GM10248 (cell line): ENCODE results near the gene FCN3.
A peak's percentile ranks its signal among the peaks of the same experiment; 100 is the strongest.

Experiments
- CTCF ChIA-PET: fragments of 300-600 bp; sonication (Branson Sonifier 250); formaldehyde crosslinking; extraction: SDS; loops from one replicate; lab custom pipeline; 2021; ENCODE audit warnings: antibody characterized with exemption; lab: Yijun Ruan, JAX
- POLR2A ChIA-PET: fragments of 350-650 bp; sonication (Branson Sonifier 250); formaldehyde crosslinking; extraction: SDS; loops from one replicate; lab custom pipeline; 2020; ENCODE audit warnings: antibody characterized with exemption; lab: Yijun Ruan, JAX
- DNase-seq: peaks from one replicate; pipeline ENCODE4 v3.0.0; 2012; ENCODE audit errors: extremely low spot score
- CTCF ChIP-seq: IDR thresholded peaks from 2 replicates; pipeline ENCODE4 v1.5.1; 2012; ENCODE audit warnings: mild to moderate bottlenecking, low read depth; ENCODE audit errors: extremely low read depth, missing control alignments, control extremely low read depth

Gene FCN3

GRCh38 chr1:27353629-27354028 is 21.0 kb downstream of the FCN3 start:
- no peak for TF ChIP-seq CTCF
- POLR2A ChIA-PET, result no interaction called here
- no peak for DNase-seq
- CTCF ChIA-PET, result interaction anchor here (0.7 to 9.1 kb wide), 9 partner anchors 10 to 56 kb away, joined by 3 to 112 read pairs (median 6); partner anchors contain the start of genes GPR3, MAP3K6 and SYTL1

- CTCF ChIA-PET, result interaction anchor here (0.7 to 9.1 kb wide), 10 partner anchors 10 to 69 kb away, joined by 3 to 112 read pairs (median 4); partner anchors contain the start of genes GPR3, MAP3K6 and SYTL1
- POLR2A ChIA-PET, result no interaction called here
- DNase-seq, result no peak
- no peak for TF ChIP-seq CTCF
Observed at GRCh38 chr1:27353166-27353565, 21.5 kb downstream of the FCN3 start.

- ChIA-PET CTCF (interaction anchor here (1.4 kb wide), 2 partner anchors 12 to 18 kb away, joined by 4 read pairs; no protein-coding TSS in a partner anchor), POLR2A (no interaction called here)
- no peak for DNase-seq
- TF ChIP-seq CTCF, result no peak
Observed at GRCh38 chr1:27351541-27352107, 23.0 kb downstream of the FCN3 start.

- ChIA-PET CTCF (interaction anchor here (0.6 to 1.4 kb wide), 4 partner anchors 11 to 23 kb away, joined by 3 to 4 read pairs (median 4); no protein-coding TSS in a partner anchor), POLR2A (no interaction called here)
- no peak for DNase-seq
- no peak for TF ChIP-seq CTCF
Observed at GRCh38 chr1:27350663-27351540, 23.7 kb downstream of the FCN3 start.

GRCh38 chr1:27349784-27350662 is 24.6 kb downstream of the FCN3 start:
- POLR2A ChIA-PET, result no interaction called here
- no peak for TF ChIP-seq CTCF
- DNase-seq, result peak; percentile 55
- CTCF ChIA-PET, result interaction anchor here (0.6 to 2.3 kb wide), 4 partner anchors 8 to 22 kb away, joined by 3 to 17 read pairs (median 4); no protein-coding TSS in a partner anchor
